ENCODE results near the gene PHLDB1. TPM values are rescaled to one million over a fixed set of nuclear protein-coding genes. Genes with fewer than 3 reads are reported as not detected.

Gene PHLDB1
- total RNA-seq, 1 experiment from 2014 or later, result 37.1 TPM

- CTCF ChIA-PET, result interaction anchor here (0.6 to 2.2 kb wide), 6 partner anchors 10 to 40 kb away, joined by 3 to 8 read pairs (median 4); partner anchors contain the start of gene PHLDB1
- BruUV-seq (replicated peaks), result no TSS peak
- intact Hi-C loops (cut with micrococcal nuclease; ENCODE audit: unreplicated experiment), result no loop called here
These were observed 13.8 kb downstream of the PHLDB1 start for GRCh38 chr11:118621071-118621783.

GRCh38 chr11:118621784-118622375 is 14.5 kb downstream of the PHLDB1 start:
- Mint-ChIP-seq H3K27me3 (ENCODE audit: unreplicated experiment) (no peaks in the 10 kb centered on the region), H3K9me3 (ENCODE audit: low read depth, unreplicated experiment) (no peaks in the 10 kb centered on the region), H3K4me1 (ENCODE audit: low read depth, unreplicated experiment) (peaks cover 43% of the 10 kb centered on the region), H3K27ac (ENCODE audit: unreplicated experiment) (peak overlapping the region; percentile 79), H3K4me3 (ENCODE audit: low read depth, unreplicated experiment) (peak overlapping the region; percentile 72), H3K36me3 (ENCODE audit: insufficient read depth, unreplicated experiment) (peaks cover 45% of the 10 kb centered on the region)
- TF ChIP-seq, protein P1, sequence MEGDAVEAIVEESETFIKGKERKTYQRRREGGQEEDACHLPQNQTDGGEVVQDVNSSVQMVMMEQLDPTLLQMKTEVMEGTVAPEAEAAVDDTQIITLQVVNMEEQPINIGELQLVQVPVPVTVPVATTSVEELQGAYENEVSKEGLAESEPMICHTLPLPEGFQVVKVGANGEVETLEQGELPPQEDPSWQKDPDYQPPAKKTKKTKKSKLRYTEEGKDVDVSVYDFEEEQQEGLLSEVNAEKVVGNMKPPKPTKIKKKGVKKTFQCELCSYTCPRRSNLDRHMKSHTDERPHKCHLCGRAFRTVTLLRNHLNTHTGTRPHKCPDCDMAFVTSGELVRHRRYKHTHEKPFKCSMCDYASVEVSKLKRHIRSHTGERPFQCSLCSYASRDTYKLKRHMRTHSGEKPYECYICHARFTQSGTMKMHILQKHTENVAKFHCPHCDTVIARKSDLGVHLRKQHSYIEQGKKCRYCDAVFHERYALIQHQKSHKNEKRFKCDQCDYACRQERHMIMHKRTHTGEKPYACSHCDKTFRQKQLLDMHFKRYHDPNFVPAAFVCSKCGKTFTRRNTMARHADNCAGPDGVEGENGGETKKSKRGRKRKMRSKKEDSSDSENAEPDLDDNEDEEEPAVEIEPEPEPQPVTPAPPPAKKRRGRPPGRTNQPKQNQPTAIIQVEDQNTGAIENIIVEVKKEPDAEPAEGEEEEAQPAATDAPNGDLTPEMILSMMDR (IDR thresholded peaks at IDR 0.05; ENCODE audit: unreplicated experiment), result no peak
- no peak for DNase-seq
- intact Hi-C loops (cut with micrococcal nuclease; ENCODE audit: unreplicated experiment), result no loop called here
- TSS peak; percentile 56 for BruUV-seq (replicated peaks)
- CTCF ChIA-PET, result interaction anchor here (1.4 to 2.2 kb wide), 4 partner anchors 13 to 39 kb away, joined by 3 to 8 read pairs (median 4); partner anchors contain the start of gene PHLDB1

More at GRCh38 chr11:118621071-118621783, 13.8 kb downstream of the PHLDB1 start:
- peak overlapping the region; percentile 72 for H3K4me3 Mint-ChIP-seq (ENCODE audit: low read depth, unreplicated experiment)
- peaks cover 43% of the 10 kb centered on the region for H3K4me1 Mint-ChIP-seq (ENCODE audit: low read depth, unreplicated experiment)
- H3K9me3 Mint-ChIP-seq (ENCODE audit: low read depth, unreplicated experiment), result no peaks in the 10 kb centered on the region
- DNase-seq, result peak; percentile 87
- peaks cover 46% of the 10 kb centered on the region for H3K36me3 Mint-ChIP-seq (ENCODE audit: insufficient read depth, unreplicated experiment)
- peak overlapping the region; percentile 79 for H3K27ac Mint-ChIP-seq (ENCODE audit: unreplicated experiment)
- H3K27me3 Mint-ChIP-seq (ENCODE audit: unreplicated experiment), result no peaks in the 10 kb centered on the region
- TF ChIP-seq, protein P1 (IDR thresholded peaks at IDR 0.05; ENCODE audit: unreplicated experiment), result no peak

- Mint-ChIP-seq H3K27me3 (ENCODE audit: unreplicated experiment) (no peaks in the 10 kb centered on the region), H3K4me1 (ENCODE audit: low read depth, unreplicated experiment) (peaks cover 43% of the 10 kb centered on the region), H3K9me3 (ENCODE audit: low read depth, unreplicated experiment) (no peaks in the 10 kb centered on the region), H3K27ac (ENCODE audit: unreplicated experiment) (no peak overlapping the region), H3K4me3 (ENCODE audit: low read depth, unreplicated experiment) (peak overlapping the region; percentile 72), H3K36me3 (ENCODE audit: insufficient read depth, unreplicated experiment) (peaks cover 42% of the 10 kb centered on the region)
- peak; percentile 55 for DNase-seq
- no TSS peak for BruUV-seq (replicated peaks)
- intact Hi-C loops (cut with micrococcal nuclease; ENCODE audit: unreplicated experiment), result no loop called here
- CTCF ChIA-PET, result interaction anchor here (0.6 to 2.2 kb wide), 5 partner anchors 14 to 291 kb away, joined by 3 to 8 read pairs (median 3); partner anchors contain the start of gene PHLDB1
- TF ChIP-seq, protein P1 (IDR thresholded peaks at IDR 0.05; ENCODE audit: unreplicated experiment), result no peak
These were observed 15.2 kb downstream of the PHLDB1 start for GRCh38 chr11:118622376-118623268.

GRCh38 chr11:118623269-118623655 is 15.8 kb downstream of the PHLDB1 start:
- H3K4me3 Mint-ChIP-seq (ENCODE audit: low read depth, unreplicated experiment), result peak overlapping the region; percentile 72

More at GRCh38 chr11:118623269-118623655, 15.8 kb downstream of the PHLDB1 start:
- peaks cover 49% of the 10 kb centered on the region for H3K36me3 Mint-ChIP-seq (ENCODE audit: insufficient read depth, unreplicated experiment)
- TF ChIP-seq, protein P1 (IDR thresholded peaks at IDR 0.05; ENCODE audit: unreplicated experiment), result no peak
- CTCF ChIA-PET, result interaction anchor here (0.6 to 1.5 kb wide), 3 partner anchors 15 to 290 kb away, joined by 3 read pairs; no protein-coding TSS in a partner anchor
- BruUV-seq (replicated peaks), result no TSS peak
- peak; percentile 41 for DNase-seq
- H3K9me3 Mint-ChIP-seq (ENCODE audit: low read depth, unreplicated experiment), result no peaks in the 10 kb centered on the region
- no peaks in the 10 kb centered on the region for H3K27me3 Mint-ChIP-seq (ENCODE audit: unreplicated experiment)
- intact Hi-C loops (cut with micrococcal nuclease; ENCODE audit: unreplicated experiment), result no loop called here
- H3K4me1 Mint-ChIP-seq (ENCODE audit: low read depth, unreplicated experiment), result peaks cover 43% of the 10 kb centered on the region
- no peak overlapping the region for H3K27ac Mint-ChIP-seq (ENCODE audit: unreplicated experiment)
